ENCODE measurements around the gene CMIP. TPM values are rescaled to one million over a fixed set of nuclear protein-coding genes. Genes with fewer than 3 reads are reported as not detected.

CMIP gene
- total RNA-seq, 1 donor from 2014 or later = 19.1 TPM

GRCh38 chr16:81586977-81587625 is 142.5 kb downstream of the CMIP start:
- H3K4me3 ChIP-seq (ENCODE audit: low read depth, low read length) = no peak overlapping the region
- DNase-seq (ENCODE audit: low read depth) = no peak
- TF ChIP-seq CTCF (conservative IDR thresholded peaks at IDR 0.05; ENCODE audit: low read depth, low read length) = no peak

DNA sequence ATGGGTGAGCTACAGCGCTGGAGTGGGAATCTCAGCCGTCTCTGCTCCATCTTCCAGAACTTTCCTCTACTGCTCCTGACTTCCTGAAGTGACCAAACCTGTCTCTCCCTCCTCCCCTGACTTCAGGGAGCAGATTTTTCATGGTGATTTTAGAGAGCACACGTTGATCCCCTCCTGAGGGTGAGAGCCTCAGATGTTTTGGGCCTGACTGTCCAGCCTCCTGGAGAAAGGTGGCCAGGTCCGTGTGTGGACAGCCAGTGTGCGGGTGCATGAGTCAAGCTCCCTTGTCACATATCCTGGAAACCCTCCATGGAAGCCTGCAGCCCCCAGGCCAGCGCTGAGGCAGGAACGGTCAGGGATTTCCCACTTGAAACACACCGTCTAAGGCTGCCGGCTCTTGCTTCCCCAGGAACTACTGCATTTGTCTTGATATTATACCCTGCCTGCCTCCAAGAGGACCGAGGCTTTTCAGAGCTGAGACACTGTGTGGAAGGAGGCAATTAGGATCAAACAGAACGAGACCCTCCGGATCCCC is 143.1 kb downstream of the CMIP start:
- H3K4me3 ChIP-seq (ENCODE audit: low read depth, low read length) = no peak overlapping the region
- DNase-seq (ENCODE audit: low read depth) = no peak
- TF ChIP-seq CTCF (conservative IDR thresholded peaks at IDR 0.05; ENCODE audit: low read depth, low read length) = no peak

- TF ChIP-seq CTCF (conservative IDR thresholded peaks at IDR 0.05; ENCODE audit: low read depth, low read length) = no peak
- DNase-seq (ENCODE audit: low read depth) = no peak
- H3K4me3 ChIP-seq (ENCODE audit: low read depth, low read length) = no peak overlapping the region
Observed at GRCh38 chr16:81588326-81589081, 143.9 kb downstream of the CMIP start.

DNA sequence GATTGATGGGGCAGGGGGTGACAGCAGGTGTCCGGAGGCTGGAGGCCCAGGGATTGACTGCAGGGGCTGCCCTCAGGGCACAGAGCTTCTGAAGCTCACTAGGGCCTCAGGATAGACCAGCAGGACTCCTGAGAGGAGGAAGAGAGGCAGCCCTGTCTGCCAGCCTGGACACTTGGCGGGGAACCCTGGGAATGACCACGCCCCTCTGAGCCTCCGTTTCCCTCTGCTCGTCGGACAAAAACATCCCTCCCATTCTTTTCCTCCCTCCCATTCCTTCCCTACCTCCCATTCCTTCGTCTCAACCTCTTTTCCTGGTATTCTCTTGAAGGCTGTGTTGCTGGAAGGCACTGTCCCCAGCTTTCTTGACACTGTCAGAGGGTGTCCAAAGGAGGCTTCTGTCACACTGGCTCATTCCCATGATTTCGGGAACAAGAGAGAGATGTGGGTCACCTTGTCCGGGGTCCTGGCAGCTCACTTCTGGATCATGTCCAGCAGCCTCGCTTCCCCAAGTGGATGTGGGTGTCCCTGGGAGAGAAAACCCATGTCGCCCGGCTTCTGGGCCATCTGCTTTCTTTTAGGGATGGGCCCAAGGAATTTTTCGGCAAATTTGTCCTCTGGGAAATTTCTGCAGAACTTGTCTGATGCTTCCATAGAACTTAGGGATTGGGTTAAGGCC is 145.5 kb downstream of the CMIP start:
- no peak overlapping the region for H3K4me3 ChIP-seq (ENCODE audit: low read depth, low read length)
- no peak for DNase-seq (ENCODE audit: low read depth)
- no peak for TF ChIP-seq CTCF (conservative IDR thresholded peaks at IDR 0.05; ENCODE audit: low read depth, low read length)

DNA sequence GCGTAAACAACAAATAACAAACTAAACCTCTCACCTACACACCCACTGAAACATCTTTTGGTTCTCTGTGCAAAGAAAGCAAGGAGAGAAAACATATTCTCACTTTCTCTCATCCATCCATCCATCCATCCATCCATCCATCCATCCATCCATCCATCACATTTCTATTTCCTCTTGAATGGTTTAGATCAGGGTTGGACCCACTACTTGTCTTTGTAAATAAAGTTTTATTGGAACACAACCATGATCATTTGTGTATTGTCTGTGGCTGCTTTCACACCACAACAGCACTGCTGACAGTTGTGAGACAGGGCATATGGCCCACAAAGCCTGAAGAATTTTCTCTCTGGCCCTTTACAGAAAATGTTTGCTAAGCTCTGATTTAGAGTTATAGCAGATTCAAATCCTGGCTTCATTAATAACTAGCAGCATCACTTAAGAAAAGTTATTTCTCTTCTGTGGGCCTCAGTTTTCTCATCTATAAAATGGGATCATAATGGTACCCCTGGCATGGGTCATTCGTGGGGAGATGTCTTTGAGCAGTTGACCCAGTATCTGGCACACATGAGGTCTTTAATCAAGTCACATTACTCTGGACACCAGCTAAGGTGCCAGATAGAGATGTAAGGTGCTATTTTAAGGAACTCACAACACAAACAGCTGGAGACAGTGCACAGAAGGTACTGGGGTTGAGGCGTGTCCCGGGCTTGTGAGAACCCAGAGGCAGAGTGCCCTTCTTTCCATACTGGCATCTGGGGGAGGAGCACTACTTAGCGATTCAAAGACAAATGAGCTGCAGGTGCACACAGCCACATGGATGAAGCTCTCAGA is 146.3 kb downstream of the CMIP start:
- no peak overlapping the region for H3K4me3 ChIP-seq (ENCODE audit: low read depth, low read length)
- DNase-seq (ENCODE audit: low read depth) = no peak
- TF ChIP-seq CTCF (conservative IDR thresholded peaks at IDR 0.05; ENCODE audit: low read depth, low read length) = no peak

DNA sequence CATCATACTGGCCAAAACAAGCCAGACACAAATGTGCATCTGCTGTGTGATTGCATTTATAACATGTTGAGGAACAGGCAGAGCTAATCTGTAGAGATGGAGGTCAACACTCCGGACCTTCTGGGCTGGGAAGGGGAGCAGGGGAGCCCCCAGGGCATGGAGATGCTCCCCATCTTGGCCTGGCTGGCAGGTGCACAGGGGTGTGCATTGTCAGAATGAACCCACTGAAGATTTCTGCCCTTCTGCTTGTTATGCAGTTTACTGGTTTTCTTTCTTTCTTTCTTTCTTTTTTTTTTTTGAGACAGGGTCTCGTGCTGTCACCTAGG is 146.9 kb downstream of the CMIP start:
- no peak for DNase-seq (ENCODE audit: low read depth)
- no peak for TF ChIP-seq CTCF (conservative IDR thresholded peaks at IDR 0.05; ENCODE audit: low read depth, low read length)
- no peak overlapping the region for H3K4me3 ChIP-seq (ENCODE audit: low read depth, low read length)
